Motor neuron (in vitro differentiated cells): ENCODE measurements around the gene ACOT7. TPM values are rescaled to one million over a fixed set of nuclear protein-coding genes. Genes with fewer than 3 reads are reported as not detected.
A peak's percentile ranks its signal among the peaks of the same experiment; 100 is the strongest.
"Not testable (repeated sequence)": the region's sequence is repeated elsewhere in the genome, so short reads cannot be mapped to it uniquely, and the experiment has no call there.

Source experiments
- ATAC-seq, 8 experiments: fragments of 200-7000 bp; cut with Tn5 transposase; replicated peaks in 6 of 8; 2 replicates each; pipeline ENCODE4 v1.8.0; 2021; ENCODE audit warnings: mild to moderate bottlenecking in 8 of 8, moderate library complexity in 8 of 8
- H3K27ac ChIP-seq, 2 donors: fragments of 250-450 bp; sonication (Bioruptor Pico); 2 replicates each; pipeline ENCODE4 v1.9.0; 2021; ENCODE audit warnings: antibody characterized with exemption in 2 of 2, mild to moderate bottlenecking in 2 of 2, moderate library complexity in 1 of 2
- H3K4me1 ChIP-seq, 2 donors: fragments of 250-450 bp; sonication (Bioruptor Pico); replicated peaks in 1 of 2; 2 replicates each; pipeline ENCODE4 v1.6.1; 2021; ENCODE audit warnings: antibody characterized with exemption in 2 of 2, mild to moderate bottlenecking in 2 of 2, moderate library complexity in 1 of 2
- H3K4me3 ChIP-seq, 5 donors: fragments of 250-450 bp; sonication (Bioruptor Pico); 2 replicates each; pipeline ENCODE4 v1.9.0; 2021; ENCODE audit warnings: antibody characterized with exemption in 5 of 5, mild to moderate bottlenecking in 5 of 5, moderate library complexity in 4 of 5
- WGBS, 10 experiments: fragments of 450-650 bp; shearing (Covaris generic); methylation state at CpG; one replicate each; pipeline ENCODE4 v1.0.0; 2022; 5-methylcytosine and 5-hydroxymethylcytosine counted together
- in situ Hi-C, 9 experiments: fragments of 400-800 bp; cut with MboI; loops; one replicate each; pipeline ENCODE4 v1.15.0; 2021; ENCODE audit warnings: low sequenced_read_pairs in 9 of 9, low pct_unique_long_range_greater_than_20kb in 2 of 9; ENCODE audit not compliant: unreplicated experiment in 9 of 9
- total RNA-seq, 8 experiments: library from RNA; unstranded; fragments of 300-600 nt; gene quantifications; 2 replicates each; pipeline versions ENCODE4 v1.2.3 to v1.2.4, GENCODE V29; 2022

ACOT7 gene
- total RNA-seq, 8 experiments from 2014 or later = 6.9 to 127 (median 80.5) TPM

DNA sequence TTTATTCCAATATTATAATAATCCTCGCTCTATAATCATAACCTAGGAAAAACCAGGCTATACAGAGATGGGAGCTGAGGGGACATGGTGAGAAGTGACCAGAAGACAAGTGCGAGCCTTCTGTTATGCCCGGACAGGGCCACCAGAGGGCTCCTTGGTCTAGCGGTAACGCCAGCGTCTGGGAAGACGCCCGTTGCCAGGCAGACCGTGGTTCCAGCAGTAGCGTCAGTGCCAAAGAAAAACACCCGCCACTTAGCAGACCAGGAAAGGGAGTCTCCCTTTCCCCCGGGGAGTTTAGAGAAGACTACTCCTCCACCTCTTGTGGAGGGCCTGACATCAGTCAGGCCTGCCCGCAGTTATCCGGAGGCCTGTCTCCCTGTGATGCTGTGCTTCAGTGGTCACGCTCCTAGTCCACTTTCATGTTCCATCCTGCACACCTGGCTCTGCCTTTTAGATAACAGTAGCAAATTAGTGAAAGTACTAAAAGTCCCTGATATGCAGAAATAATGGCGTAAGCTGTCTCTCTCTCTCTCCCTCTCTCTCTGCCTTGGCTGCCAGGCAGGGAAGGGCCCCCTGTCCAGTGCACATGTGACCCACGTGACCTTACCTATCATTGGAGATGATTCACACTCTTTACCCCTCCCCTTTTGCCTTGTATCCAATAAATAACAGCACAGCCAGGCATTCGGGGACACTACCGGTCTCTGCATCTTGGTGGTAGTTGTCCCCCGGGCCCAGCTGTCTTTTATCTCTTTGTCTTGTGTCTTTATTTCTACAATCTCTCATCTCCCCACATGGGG lies 30.3 kb downstream of the ACOT7 start:
- in situ Hi-C loops, H3K4me3 ChIP-seq: not testable (repeated sequence)
- peak in 1 of 8 experiments; percentile 47 for ATAC-seq
- peak overlapping the region in 1 of 2 donors; percentile 47 for H3K27ac ChIP-seq
- peaks cover 30 to 39% of the 10 kb centered on the region in 2 donors for H3K4me1 ChIP-seq
- 0 to 76% (median 49%) methylated on average over 1 to 10 of the region's 20 CpGs; no CpG with 5 or more reads in 2 of the 10 experiments for WGBS, 10 experiments

DNA sequence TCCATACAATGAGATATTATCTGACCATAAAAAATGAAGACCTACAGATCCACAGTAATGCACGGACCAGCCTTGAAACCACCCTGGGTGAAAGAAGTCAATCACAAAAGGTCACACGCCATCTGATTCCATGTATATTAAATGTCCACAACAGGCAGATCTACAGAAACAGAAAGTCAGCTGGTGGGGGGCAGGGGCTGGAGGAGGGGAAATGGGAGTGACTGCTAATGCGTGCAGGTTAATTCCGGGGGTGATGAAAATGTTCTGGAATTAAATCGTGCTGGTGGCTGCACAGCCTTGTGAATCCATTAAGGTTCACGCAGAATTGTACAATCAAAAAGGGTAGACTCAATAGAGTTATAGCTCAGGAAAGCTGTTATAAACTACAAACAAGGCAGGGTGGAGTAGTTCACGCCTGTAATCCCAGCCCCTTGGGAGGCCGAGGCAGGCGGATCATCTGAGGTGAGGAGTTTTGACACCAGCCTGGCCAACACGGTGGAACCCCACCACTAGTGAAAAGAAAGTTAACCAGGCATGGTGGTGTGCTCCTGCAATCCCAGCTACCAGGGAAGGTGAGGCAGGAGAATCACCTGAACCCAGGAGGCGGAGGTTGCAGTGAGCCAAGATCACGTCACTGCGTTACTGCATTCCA lies 32.3 kb downstream of the ACOT7 start:
- ATAC-seq = no peak
- Histone ChIP-seq H3K27ac (no peak overlapping the region), H3K4me1 (peaks cover 32 to 42% of the 10 kb centered on the region in 2 donors), H3K4me3 (no peak overlapping the region)
- in situ Hi-C loops = no loop called here
- WGBS, 10 experiments = 63 to 100% (median 88%) methylated on average over 2 to 13 of the region's 13 CpGs

DNA sequence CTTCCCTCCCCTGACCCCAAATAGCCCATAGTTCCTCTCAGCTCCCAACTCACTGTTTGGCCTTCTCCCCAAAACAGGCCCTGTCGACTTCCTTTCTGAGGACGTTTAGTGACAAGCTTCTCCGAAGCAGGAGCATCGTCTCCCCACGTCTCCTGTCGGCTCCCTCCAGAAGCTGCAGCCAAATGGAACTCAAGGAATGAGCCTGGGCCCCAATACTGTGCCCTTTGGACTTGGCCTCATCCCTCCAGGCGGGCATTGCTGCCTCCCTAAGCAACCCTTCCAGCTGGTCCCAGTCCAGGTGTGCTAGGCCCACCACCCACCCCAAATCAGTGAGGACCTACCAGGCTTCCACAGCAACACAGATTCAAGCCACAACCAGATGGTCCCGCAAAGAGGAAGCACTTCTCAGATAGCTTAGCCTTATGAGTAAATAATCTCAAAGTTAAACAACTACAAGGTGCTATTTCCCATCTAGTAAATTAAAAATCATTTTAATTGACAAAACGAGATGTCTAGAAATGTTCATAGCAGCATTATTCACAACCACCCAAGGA lies 33.0 kb downstream of the ACOT7 start:
- H3K4me3 ChIP-seq = no peak overlapping the region
- no peak overlapping the region for H3K27ac ChIP-seq
- no peak for ATAC-seq
- peaks cover 32 to 42% of the 10 kb centered on the region in 2 donors for H3K4me1 ChIP-seq
- in situ Hi-C loops = no loop called here
- WGBS, 10 experiments = 67 to 100% (median 90%) methylated on average over 1 to 3 of the region's 9 CpGs

DNA sequence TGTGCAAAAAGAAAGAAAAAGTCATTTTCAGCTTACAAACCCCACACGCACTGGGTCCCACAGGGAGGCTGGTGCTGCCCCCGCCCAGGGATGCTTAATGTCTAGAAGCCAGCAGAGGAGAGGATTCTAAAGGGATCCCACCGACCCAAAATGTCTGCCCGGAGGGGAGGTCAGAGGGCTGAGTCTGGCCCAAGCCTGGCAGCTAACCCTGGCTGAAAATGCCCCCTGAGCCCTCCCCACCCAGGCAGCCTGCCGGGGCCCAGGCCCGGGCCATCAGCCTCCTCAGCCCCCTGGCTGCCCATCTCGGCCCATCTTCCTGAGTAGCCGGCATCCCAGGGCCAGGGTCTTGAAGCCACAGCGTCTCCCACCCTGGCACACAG lies 33.5 kb downstream of the ACOT7 start:
- no peak for ATAC-seq
- Histone ChIP-seq H3K4me1 (peaks cover 32 to 42% of the 10 kb centered on the region in 2 donors), H3K4me3 (no peak overlapping the region), H3K27ac (no peak overlapping the region)
- WGBS, 10 experiments = 65 to 92% (median 71%) methylated on average over 2 to 4 of the region's 9 CpGs; no CpG with 5 or more reads in 5 of the 10 experiments
- in situ Hi-C loops = no loop called here

DNA sequence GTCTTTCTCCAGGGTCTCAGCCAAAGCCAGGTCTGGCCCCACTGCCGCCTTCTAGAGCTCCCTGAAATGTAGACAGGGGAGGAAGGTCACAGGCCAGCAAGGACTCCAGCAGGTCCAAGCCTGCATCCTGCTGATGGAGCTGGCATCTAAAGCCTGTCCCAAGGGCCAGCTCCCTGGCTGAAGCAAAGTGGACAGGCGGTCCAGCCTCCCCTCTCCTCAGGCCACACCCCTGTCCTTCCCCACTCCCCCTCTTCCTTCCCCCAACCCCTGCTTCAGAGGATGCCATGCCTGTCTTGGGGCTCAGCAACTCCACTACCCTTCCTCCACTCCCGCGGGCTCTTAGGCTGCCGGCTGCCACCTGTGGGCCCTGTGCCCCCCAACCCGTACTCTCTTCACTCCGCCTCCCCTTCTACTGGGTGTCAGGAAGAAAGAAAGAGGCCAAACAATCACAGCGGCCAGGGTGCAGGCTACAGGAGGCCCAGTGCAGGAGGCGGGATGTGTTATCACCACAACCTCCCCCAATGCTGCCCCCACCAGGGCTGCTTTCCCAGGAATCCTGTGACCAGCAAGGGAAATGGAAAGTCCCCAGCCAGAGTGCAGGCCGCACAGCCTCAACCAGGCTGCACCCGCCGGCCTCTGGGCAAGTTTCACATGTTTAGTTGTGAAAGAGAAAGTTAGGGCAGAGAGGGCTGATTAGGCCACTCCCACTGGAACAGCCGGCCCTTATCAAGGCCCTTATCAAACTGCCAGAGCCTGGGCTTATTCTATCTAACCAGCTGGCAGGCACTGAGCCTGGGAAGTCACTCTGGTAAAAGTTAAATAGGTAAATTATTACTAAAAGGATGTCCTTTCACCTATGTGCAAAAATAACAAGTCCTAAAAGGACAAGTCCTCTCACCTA lies 34.1 kb downstream of the ACOT7 start:
- 10 to 100% (median 83%) methylated on average over 1 to 3 of the region's 13 CpGs; no CpG with 5 or more reads in 5 of the 10 experiments for WGBS, 10 experiments
- H3K4me1 ChIP-seq = peaks cover 32 to 42% of the 10 kb centered on the region in 2 donors
- peak overlapping the region in 1 of 2 donors; percentile 5 for H3K27ac ChIP-seq
- peak; percentile 58 to 86 (median 80) for ATAC-seq
- in situ Hi-C loops = no loop called here
- no peak overlapping the region for H3K4me3 ChIP-seq

DNA sequence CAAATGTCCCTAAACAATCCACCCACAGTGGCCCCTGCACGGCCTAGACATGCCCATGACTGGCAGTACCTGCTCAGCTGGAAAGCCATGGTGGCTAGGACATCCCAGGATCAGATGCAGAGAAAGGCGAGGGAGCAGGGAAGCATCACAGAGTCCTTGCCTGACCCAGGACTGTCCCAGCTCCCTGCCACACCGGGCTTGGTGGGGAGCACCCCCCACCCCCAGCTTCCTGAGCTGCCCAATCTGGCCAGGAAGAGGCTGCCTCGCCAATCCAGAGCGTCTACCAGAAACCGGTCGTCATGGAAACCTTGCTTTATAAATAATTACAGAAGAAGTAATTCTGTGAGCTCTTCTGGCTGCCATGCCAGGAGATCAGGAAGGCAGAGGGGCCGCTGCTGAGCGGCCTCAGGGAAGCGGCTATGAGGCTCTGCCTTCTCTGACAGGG lies 34.8 kb downstream of the ACOT7 start:
- Histone ChIP-seq H3K27ac (peak overlapping the region in 1 of 2 donors; percentile 5), H3K4me3 (no peak overlapping the region), H3K4me1 (peaks cover 31 to 39% of the 10 kb centered on the region in 2 donors)
- peak; percentile 38 to 74 (median 58) for ATAC-seq
- in situ Hi-C loops = no loop called here
- 17 to 65% (median 55%) methylated on average over 1 to 8 of the region's 10 CpGs; no CpG with 5 or more reads in 2 of the 10 experiments for WGBS, 10 experiments

DNA sequence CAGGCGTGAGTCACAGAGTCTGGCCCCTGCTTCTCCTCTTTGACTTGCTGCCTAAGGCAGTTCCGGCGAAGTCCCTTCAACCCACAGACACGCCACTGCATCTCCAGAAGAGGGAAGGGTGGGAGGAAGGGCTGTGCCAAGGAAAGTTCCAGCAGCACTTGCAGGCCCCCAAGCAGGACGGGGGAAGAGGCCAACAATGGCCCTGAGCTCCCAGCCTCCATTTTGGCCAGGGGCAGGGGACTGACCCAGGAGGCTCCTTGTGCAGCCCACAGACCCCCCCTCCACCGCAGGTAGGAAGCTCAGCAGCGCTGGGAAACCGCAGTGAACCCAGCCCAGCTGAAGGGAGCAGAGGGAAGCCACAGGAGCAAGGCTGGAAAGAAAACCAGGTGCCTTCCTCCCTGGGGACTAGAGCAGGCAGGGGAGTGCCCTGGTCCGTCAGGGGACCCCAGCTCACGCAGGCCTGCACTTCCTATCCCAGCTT lies 35.4 kb downstream of the ACOT7 start:
- Histone ChIP-seq H3K27ac (no peak overlapping the region), H3K4me3 (no peak overlapping the region), H3K4me1 (peaks cover 32 to 33% of the 10 kb centered on the region in 2 donors)
- ATAC-seq = no peak
- WGBS, 10 experiments = 82 to 95% (median 92%) methylated on average over 4 to 8 of the region's 10 CpGs; no CpG with 5 or more reads in 5 of the 10 experiments
- in situ Hi-C loops = no loop called here

DNA sequence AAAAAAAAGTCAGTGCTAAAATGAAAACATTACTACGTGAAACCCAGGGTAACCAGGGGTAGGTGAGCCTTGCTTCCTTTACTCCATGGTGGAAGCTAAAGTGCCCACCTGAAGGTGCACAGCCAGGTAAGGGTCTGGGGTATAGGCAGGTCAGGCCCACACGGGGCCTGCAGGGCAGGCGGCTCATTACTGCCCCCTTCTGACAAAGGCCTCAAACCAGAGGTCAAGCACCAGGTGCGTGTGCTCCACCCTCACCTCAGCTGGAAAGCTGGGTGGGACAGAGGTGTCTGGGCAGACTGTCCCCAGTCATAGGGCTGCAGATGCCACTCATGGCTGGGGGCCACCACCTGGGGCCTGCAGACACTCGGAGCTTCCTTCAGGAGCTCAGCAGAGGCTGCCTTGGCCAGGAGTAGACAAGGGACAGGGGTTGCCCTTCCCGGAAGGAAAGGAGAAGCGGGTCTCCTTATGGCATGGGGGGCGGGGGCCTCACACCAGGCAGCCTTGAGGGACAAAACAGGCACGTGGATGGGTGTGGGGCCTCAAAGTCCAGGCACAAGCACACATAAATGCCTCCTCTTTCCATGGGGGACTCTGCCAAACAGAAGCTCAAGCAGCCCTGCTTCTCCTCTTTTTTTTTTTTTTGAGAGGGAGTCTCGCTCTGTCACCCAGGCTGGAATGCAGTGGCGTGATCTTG lies 36.2 kb downstream of the ACOT7 start:
- H3K4me1 ChIP-seq = peaks cover 33 to 34% of the 10 kb centered on the region in 2 donors
- no peak for ATAC-seq
- no peak overlapping the region for H3K4me3 ChIP-seq
- in situ Hi-C loops = no loop called here
- WGBS, 10 experiments = 71 to 100% (median 82%) methylated on average over 1 to 6 of the region's 11 CpGs; no CpG with 5 or more reads in 4 of the 10 experiments
- no peak overlapping the region for H3K27ac ChIP-seq

DNA sequence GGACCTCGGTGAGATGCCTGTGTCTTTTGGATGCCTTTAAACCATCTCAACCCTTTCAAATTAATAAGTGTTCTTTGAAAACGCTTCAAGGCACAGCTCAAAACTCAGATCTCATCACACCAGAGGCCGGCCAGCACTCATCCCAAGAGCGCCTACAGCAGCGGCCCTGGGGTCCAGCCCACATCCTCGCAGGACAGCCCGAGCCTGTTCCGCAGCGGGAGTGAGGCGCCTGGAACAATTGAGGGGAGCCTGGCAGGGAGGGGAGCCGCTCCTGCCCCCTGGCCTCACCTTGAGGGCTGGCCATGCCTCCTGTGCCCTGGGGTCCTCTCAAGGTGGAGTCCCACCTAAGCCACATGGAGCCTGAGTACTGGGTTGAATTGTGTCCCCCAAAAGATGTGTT lies 37.9 kb downstream of the ACOT7 start:
- peaks cover 23 to 32% of the 10 kb centered on the region in 2 donors for H3K4me1 ChIP-seq
- H3K4me3 ChIP-seq = no peak overlapping the region
- no peak for ATAC-seq
- 89 to 100% (median 91%) methylated on average over 1 to 7 of the region's 11 CpGs; no CpG with 5 or more reads in 6 of the 10 experiments for WGBS, 10 experiments
- no peak overlapping the region for H3K27ac ChIP-seq
- in situ Hi-C loops = no loop called here

DNA sequence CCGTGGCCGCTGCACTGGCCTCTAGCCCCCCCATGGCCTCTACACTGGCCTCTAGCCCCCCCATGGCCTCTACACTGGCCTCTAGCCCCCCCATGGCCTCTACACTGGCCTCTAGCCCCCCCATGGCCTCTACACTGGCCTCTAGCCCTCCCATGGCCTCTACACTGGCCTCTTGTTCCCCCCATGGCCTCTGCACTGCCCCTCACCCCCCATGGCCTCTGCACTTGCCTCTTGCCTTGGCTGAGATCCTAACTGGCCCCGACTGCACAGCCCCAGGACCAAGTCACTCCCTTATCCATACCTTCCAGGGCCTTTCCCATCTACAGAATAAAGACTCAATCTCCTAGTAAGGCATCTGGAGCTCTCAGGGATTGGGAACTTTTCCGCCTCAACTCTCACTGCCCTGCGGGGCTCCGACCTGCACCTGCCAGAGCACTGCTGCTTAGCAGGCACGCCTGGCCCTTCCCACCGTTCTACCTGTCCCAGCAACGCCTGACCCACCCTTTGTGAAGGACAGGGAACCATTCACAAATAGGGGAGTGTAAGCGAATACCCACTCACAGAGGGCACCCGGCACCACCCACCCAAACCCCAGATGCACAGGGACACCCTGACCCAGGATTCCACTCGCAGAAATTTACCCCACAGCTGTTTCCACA lies 38.8 kb downstream of the ACOT7 start:
- 92 to 100% (median 98%) methylated on average over 1 to 6 of the region's 12 CpGs; no CpG with 5 or more reads in 4 of the 10 experiments for WGBS, 10 experiments
- H3K4me3 ChIP-seq = no peak overlapping the region
- no peak for ATAC-seq
- peaks cover 18 to 28% of the 10 kb centered on the region in 2 donors for H3K4me1 ChIP-seq
- no peak overlapping the region for H3K27ac ChIP-seq
- in situ Hi-C loops = no loop called here

DNA sequence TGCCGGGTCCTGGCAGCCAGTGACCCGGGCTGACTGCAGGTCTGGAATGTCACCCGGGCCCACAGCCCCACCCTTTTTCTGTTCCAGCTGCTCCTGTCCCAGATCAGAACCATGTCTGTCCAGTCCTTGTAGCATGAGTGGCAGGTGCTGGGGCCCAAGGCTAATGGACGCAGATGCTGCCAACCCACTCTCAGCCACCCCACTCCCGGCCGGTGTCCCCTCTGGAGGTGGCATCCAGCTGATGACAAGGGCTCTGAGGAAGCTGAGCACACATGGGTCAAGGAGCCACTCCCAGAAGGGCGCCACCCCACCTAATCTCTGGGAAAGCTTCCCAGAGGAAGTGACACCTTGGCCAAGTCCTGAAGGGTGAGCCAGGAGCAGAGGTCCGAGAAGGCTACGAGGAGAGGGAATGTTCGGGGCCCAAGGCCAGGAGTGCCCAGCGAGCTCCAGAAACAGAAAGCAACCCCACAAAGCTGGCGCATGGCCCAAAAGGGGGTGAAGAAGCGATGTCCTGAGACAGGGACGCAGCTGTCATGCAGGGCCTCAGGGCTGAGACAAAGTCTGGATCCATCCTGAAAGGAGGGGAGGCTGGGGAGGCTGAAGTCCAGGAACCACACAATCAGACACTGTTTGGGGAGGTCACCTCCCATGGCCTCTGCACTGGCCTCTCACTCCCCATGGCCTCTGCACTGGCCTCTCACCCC lies 39.5 kb downstream of the ACOT7 start:
- Histone ChIP-seq H3K4me3 (no peak overlapping the region), H3K4me1 (peaks cover 11 to 21% of the 10 kb centered on the region in 2 donors), H3K27ac (no peak overlapping the region)
- 29 to 100% (median 79%) methylated on average over 1 to 10 of the region's 14 CpGs; no CpG with 5 or more reads in 4 of the 10 experiments for WGBS, 10 experiments
- in situ Hi-C loops = no loop called here
- peak in 3 of 8 experiments; percentile 13 to 54 (median 38) for ATAC-seq
